ENCODE measurements around the gene TAF1D. TPM values are rescaled to one million over a fixed set of nuclear protein-coding genes. Genes with fewer than 3 reads are reported as not detected.

The TAF1D gene
- total and polyA plus RNA-seq, 2 donors (not counting 3 experiments of a cell fraction or from before 2014, with no cell fraction given), result 60.7 to 181 TPM

DNA sequence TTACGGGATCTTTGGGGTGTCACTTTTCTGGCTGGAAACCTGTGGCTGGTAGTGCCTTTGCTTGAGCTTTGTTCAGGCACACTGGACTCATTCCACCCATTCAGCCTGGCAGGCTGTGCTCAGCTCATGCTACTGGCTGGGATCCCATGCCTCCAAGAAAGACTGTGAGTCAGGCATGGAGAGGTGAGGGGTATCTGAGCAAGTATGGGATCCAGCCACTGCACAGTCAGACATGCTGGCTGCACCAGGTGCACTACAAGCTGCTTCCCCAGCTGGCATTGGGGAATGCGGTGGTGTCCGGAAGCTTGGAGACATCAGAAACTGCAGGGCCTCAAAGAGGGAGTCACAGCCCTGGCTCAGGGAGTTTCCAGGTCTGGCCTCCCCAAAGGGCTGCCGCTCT lies 30.8 kb upstream of the TAF1D start:
- dilution Hi-C loops (cut with MboI; ENCODE audit: extremely low pct_ligation_motif_present, low sequenced_read_pairs), result no loop called here
- H3K9ac ChIP-seq (replicated peaks; ENCODE audit: extremely low read depth, insufficient read depth, low read length), result no peak overlapping the region
- no peaks in the 10 kb centered on the region for H3K79me2 ChIP-seq (ENCODE audit: control insufficient read depth, insufficient read depth, low read length)
- H3K9me1 ChIP-seq (replicated peaks; ENCODE audit: control insufficient read depth, extremely low read depth, insufficient read depth, low read length), result no peaks in the 10 kb centered on the region
- H3K4me2 ChIP-seq (ENCODE audit: insufficient read depth, low read length), result no peak overlapping the region
- POLR2A ChIA-PET, result no interaction called here
- no peak overlapping the region for H3K4me3 ChIP-seq (replicated peaks in 1 of 3; ENCODE audit: insufficient read depth in 1 of 3, low read depth in 1 of 3, low read length in 3 of 3)
- no peak overlapping the region for H2AFZ ChIP-seq (ENCODE audit: low read depth, low read length)
- no peaks in the 10 kb centered on the region for H3K9me3 ChIP-seq (replicated peaks; ENCODE audit: control insufficient read depth, insufficient read depth, low read length)
- FAIRE-seq (no peak), DNase-seq (ENCODE audit: low read depth, low spot score) (no peak)
- no peak overlapping the region for H3K27ac ChIP-seq (ENCODE audit: insufficient read depth, low read depth, low read length)
- BruUV-seq (replicated peaks), result no TSS peak
- no peaks in the 10 kb centered on the region for H4K20me1 ChIP-seq (replicated peaks; ENCODE audit: control insufficient read depth, extremely low read depth, insufficient read depth, low read length)
- intact Hi-C loops (cut with micrococcal nuclease), result no loop called here
- H3K36me3 ChIP-seq (ENCODE audit: control insufficient read depth in 2 of 2, extremely low read depth in 1 of 2, insufficient read depth in 2 of 2, low read length in 2 of 2), result no peaks in the 10 kb centered on the region
- no peaks in the 10 kb centered on the region for H3K27me3 ChIP-seq (ENCODE audit: control insufficient read depth in 2 of 2, insufficient read depth in 2 of 2, low read length in 2 of 2)
- no peaks in the 10 kb centered on the region for H3K4me1 ChIP-seq (ENCODE audit: control insufficient read depth, extremely low read depth, insufficient read depth, low read length)
- TF ChIP-seq CTCF (IDR thresholded peaks at IDR 0.05; ENCODE audit: extremely low read depth in 1 of 2, insufficient read depth in 1 of 2, low read depth in 1 of 2, low read length in 2 of 2) (no peak), MAX (IDR thresholded peaks at IDR 0.05; ENCODE audit: insufficient read depth, insufficient read length) (no peak), EZH2 (IDR thresholded peaks at IDR 0.05; ENCODE audit: borderline replicate concordance, low read depth, low read length, severe bottlenecking) (no peak), FOS (IDR thresholded peaks at IDR 0.05; ENCODE audit: borderline replicate concordance, insufficient read depth, low read length) (no peak), POLR2A (IDR thresholded peaks at IDR 0.05; ENCODE audit: low read depth, low read length) (no peak), GATA2 (IDR thresholded peaks at IDR 0.05; ENCODE audit: insufficient read depth, insufficient read length, low read depth, low read length) (no peak), JUN (IDR thresholded peaks at IDR 0.05; ENCODE audit: borderline replicate concordance, insufficient read depth, insufficient read length, low read depth) (no peak)
- CTCF ChIA-PET, result interaction anchor here (1.0 to 2.5 kb wide), 2 partner anchors 10 to 12 kb away, joined by 3 to 7 read pairs; partner anchors contain the start of gene MED17
